Suppressor macrophage treated with lipopolysaccharide for 4 hours (primary cell): ENCODE measurements around the gene NDUFA8.
"Not testable (repeated sequence)": the region's sequence is repeated elsewhere in the genome, so short reads cannot be mapped to it uniquely, and the experiment has no call there.

Experiments
- DNase-seq: peaks from one replicate; pipeline ENCODE4 v3.0.0-alpha.2; 2020

NDUFA8 gene

DNA sequence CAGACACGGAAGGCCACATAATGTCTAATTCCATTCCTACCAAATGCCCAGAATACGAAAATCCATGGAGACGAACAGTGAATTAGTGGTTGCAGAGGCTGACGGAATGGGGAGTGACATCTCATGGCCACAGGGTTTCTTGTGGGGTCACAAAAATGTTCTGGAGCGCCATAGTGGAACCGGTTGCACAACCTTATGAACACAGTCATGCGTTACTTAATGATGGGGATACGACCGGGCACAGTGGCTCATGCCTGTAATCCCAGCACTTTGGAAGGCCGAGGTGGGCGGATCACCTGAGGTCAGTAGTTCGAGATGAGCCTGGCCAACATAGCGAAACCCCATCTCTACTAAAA lies 40.4 kb downstream of the NDUFA8 start:
- DNase-seq = no peak

DNA sequence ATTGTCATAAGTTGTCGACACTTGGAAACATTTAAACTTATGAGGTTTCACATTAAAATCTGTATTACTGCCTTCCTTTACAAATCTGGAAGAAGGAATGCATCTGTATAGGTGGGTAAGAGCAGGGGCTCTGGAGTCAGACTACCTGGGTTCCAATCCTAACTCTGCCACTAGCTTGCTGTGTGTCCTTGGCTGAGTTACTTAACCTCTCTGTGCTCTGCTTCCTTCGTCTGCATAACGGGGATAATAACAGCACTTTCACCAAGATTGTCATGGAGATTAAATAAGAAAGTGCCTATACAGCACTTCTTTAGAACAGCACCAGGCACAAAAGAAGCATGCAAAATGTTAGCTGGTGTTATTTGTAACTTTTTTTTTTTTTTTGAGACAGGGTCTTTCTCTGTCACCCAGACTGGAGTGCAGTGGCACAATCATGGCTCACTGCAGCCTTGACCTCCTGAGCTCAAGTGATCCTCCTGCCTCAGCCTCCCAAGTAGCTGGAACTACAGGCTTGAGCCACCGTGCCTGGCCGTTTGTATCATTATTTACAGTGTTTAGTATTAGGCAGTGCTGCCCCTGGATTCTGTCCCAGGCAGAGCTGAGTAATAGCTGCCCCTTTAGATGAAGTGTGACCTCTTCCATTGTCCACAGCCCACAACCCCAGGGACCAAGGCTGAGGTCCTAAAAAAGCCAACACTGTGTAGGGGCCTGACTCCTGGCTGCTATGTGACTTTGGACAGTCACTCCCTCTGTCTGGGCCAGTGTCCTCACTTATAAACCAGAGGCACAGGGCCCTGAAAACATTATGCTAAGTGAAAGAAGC lies 41.0 kb downstream of the NDUFA8 start:
- no peak for DNase-seq

DNA sequence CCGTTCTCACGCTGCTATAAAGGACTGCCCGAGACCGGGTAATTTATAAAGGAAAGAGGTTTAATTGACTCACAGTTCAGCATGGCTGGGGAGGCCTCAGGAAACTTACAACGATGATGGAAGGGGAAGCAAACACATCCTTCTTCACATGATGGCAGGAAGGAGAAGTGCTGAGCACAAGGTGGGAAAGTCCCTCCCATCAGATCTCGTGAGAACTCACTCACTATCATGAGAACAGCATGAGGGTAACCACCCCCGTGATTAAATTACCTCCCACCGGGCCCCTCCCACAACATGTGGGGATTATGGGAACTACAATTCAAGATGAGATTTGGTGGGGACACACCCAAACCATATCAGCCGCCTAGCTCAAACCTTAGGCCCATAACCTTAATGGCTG lies 42.3 kb downstream of the NDUFA8 start:
- not testable (repeated sequence) for DNase-seq

DNA sequence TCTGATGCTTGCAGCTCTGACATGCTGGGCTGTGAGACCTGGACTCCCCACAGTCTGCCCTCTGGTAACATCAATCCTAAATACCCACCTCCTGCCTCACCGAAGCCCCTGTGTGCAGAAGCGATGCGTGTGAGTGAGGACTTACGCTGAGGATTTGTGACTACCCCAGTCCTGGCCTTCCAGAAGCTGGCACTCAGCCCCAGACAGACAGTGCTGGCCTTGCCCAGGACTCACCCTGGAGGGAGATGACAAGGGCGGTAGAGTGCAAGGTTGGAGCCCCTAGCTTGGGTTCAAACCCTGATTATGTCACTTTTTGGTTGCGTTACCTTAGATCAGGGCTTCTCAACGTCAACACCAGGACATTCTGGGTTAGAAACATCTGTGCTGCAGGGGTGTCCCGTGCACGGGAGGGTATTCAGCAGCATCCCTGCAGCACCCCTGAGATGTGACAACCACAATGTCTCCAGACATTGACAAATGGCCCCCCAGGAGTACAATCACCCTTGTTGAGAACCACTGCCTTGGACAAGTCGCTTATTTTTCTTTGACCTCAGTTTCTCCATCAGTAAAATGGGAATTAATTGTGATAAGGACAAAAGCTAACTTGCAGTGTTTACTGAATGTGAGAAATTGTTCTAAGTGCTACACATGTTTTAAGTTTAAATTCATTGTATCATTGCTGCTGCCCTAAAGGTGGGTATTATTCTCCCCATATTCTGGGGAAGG lies 43.0 kb downstream of the NDUFA8 start:
- no peak for DNase-seq

DNA sequence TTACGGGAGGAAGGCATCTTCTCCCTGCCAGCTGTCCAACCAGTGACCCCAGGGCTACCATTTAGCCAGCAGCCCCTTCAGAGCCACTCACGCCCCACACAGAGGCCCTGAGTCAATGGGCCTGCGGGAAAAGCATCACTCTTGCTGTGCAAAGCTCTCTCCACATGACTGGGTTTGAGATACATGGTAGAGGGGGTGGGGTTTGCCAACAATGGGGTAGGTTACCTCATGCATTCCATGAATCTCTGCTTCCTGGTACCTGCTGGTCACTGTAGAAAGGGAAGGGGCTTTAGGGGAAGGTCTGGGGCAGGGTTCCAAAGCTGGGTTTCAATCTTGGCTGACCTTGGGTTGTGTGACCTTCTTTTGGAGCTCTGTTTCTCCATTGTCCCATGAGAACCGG lies 43.5 kb downstream of the NDUFA8 start:
- no peak for DNase-seq

DNA sequence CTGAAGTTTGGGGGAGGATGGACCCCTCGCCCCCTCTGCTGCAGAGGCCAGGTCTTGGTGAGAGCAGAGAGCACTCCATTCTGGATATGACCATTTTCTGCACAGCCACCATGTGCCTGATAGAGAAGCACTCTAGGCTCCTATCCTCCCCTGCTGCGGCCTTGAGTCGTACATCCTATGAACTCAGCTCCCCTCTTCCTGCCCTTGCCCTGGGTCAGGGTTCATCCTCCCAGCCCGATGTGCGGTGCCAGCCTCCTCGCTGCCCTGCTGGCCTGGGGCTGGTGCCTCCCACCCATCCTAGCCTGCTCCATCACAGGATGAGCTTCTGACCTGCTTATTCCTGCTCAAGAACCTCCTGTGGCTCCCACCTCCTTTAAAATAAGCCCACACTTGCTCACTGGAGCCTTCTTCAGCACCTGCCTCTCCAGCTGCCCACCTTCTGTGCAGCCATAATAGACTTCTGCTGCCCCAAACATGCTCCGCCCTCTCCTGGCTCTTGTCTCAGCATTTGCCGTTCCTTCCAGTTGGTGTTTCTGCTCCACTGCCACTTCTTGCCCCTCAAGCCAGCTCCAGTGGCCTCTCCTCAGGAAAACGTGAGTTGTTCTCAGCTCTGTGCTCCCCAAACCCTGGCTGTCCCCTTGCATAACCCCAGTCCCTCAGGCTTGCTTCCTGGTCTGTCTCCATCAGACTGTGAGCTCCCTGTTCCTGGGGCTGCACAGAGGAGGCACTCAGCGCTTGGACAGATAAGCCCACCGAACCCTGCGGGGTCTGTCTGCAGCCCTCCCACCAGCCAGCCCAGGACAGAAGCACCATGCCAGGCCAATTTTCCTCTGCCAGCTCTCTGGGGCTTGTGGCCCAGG lies 44.2 kb downstream of the NDUFA8 start:
- no peak for DNase-seq

DNA sequence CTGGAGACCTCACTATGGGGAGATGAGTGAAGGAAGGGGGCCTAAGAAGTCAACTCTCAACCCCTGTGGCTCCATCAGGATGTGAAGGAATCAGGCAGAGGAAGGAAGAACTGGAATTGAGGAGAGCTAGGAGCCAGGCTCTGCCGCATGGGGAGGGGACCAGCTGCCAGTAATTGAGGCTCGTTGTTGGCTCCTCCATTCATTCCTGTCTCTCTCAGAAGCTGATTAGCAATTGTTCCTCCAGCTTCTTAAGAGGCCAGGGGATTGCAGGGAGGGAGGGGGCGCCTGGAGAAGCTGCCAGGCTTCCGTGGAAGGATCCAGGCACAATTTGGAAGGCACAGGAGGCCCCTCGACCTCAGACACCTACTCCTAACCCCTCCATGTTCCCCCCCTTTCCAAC lies 46.0 kb downstream of the NDUFA8 start:
- no peak for DNase-seq

DNA sequence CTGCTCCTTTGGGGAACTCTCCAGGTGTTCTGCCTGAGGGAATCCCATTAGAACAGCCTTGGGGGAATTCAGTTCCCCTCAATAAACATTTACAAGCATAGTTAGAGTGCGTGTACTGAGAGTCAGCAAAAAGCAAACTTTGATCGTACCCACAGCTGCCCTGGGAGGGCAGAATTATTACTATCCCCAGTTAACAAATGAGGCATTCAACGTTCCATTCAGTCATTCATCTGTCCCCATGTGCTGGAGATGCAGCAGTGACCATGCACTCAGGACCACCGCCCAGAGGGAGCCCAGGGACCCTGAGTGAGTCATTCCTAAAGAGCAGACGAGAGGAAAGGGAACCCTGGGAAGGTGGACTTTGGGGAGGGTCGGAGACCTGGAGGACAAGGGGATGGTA lies 47.3 kb downstream of the NDUFA8 start:
- DNase-seq = no peak

DNA sequence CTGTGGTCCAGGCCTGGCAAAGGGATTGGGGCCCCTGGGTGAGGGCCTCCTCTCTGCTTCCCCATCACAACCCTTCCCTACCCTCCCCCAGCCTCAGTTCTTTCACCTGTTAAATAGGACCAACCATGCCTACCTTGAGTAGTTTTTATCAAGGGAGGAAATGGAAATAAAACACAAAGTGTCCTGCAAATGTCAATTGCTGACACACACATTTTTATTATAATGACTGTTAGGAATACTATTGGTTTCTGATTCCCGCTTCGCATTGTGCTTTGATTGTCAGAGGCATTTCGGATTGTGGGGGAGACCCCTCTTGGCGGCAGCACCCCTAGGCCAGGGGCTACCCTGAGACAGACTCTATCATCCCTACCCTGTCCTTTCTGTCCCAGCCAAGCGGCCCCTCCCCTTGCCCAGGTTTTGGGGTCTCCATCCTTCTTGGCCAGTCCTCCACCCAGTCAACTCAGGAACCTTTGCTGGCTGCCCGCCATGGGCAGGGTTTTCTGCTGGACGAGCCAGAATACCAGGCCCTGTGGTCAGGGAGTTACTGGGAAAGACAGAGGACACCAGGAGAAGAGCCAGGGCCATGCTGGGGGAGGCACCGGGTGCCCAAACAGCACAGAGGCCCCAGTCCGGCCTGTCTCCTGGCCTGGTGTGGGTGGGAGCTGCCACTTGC lies 48.0 kb downstream of the NDUFA8 start:
- DNase-seq = no peak

DNA sequence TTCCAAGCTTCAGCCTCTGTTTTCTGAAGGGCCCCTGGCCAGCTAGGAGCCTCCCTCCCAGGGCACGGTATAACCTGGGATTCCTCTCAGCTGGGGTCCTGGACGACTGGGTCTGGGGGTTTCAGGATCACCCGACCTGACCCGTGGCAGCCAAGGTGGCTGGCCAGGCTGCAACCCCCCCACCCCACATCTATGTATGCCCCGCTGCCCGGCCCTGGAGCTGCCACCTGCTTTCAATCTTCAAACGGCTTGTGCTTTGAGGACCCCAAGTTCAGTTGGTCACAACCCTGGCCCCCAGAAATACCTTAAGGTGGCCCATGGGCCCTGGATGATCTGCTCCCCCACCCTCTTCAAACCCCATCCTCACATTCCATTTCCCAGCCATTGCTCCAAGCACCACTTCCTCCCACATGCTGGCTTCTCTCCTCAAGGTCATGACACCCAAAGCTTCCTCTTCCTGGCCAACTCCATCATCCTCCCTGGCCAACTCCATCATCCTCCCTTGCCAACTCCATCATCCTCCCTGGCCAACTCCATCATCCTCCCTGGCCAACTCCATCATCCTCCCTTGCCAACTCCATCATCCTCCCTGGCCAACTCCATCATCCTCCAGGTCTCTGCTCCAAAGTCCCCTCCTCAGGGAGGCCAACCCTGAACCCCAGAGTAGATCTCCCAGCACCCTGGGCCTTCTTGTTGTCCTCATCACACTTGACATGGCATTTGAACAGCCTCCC lies 49.3 kb downstream of the NDUFA8 start:
- no peak for DNase-seq

DNA sequence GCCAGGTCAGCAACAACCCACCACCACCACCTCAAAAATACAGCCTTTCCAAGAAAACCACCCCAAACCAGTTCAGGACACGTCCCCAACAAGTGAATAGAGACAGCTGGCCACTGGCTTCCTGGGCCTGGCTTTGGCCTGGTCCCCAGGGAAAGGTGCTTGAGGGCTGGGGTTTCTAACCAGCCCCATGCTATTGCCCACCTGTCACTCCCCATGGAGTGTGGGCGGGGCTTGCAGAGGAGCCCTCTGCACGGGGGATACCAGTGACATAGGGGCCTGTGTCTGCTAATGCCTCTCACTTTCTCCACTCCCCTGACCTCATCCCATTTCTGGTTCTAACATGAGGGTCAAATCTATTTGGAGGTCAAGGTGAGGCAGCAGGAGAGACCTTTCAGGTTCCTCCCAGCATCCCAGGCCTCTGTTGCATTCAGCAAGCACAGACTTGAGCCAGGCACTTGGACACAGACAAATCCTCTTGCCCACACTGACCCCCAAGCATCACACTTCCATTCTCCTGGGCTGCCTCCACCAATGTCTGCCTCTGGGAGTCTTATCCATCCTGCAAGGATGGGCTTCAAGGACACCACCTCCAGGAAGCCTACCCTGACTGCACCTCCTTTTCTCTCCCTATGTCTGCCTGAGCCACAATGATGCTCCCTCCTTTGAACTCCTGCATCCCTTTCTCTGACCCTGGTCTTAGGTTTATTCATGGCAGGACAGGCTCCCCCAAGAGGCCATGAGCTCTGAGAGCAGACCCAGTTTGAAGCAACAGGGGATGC lies 50.4 kb downstream of the NDUFA8 start:
- DNase-seq = no peak

DNA sequence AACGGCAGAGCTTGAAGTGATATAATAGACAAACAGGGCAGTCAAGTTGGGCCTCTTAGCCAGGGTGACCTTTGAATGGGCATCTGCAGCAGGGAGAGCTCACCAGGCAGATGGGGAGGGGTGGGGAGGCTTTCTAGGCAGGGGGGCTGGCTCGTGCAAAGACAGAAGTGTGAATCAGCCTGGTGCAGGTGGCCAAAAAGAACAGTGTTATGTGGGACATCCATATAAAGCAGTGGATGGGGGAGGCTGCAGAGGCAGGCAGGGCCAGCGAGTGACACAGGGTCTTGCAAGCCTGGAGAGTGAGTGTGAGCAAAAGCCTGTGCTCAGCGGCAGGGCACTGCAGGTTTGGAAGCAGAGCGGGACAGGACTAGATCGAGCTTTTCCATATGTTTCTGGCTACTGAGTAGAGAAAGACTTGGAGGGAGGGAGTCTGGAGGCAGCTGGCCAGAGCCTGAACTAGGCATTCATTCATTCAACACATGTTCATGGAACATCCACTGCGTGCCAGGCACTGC lies 52.2 kb downstream of the NDUFA8 start:
- DNase-seq = no peak

DNA sequence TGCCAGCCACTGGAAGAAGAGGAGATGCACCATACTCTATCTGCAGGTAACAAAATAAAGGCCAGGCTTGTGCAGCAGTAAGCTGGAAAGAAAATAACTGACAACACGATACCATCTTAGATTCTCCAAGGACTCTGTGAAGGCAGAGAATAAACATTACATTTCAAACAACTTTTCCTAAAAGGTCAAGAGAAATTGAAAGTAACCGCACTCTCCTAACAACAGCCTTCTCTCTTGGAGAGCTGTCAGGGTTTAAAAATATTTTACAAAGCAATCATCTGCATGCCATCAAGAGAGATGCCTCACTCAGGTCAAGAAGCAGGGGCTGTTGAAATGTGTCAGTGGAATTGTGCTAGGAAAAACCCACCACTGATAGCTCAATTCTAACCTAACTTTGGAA lies 53.0 kb downstream of the NDUFA8 start:
- no peak for DNase-seq

DNA sequence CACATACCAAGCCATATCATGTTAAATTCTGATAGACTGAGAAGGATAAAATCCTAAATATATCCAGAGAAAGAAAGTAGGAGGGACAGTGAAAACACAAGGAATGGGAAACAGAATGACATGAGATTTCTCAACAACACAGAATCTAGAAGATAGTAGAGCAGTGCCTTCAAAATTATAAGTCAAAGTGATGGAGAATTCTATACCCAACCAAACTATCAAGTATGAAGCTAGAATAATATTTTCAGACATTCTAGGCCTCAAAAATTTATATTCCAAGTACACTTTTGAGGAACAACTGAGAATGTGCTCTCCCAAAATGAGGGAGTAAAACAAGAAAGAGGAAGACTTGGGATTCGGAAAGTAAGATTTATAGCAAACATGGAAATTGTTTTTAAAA lies 55.6 kb downstream of the NDUFA8 start:
- no peak for DNase-seq

DNA sequence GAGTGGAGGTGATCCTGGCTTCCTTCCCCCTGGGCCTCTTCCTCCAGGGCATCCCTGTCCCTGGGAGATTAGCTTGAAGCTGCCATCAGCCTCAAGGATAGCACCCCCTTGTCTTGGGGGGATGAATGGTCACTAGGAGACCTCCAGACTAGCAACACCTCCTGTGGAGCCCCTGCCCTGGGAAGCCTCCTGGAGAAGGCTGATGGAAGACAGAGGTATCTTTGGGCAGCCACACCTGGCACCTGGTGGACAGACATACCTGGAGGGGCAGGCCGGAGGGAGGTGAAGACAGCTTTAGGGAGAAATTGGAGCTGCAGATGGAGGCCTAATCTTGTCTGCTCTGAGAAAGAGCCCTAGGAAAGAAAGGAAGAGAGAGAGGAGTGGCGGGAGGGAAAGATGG lies 57.4 kb downstream of the NDUFA8 start:
- no peak for DNase-seq

DNA sequence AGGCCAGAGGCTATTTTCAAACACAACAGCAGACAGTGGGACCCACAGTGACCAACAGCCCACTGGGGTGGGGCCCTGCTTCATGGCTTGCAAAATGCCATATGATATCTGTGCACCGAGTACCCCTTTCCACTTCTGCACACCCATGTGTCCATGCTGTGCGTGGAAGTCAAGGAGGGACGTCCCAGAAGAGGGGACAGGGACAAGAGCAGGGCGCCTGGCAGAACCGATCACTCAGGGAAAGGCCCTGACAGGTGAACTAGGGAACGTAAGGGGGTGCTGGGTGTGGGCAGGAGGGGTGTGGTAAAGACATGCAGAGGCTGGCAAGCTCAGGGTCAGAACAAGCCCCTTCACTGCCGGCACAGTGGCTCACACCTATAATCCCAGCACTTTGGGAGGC lies 58.8 kb downstream of the NDUFA8 start:
- DNase-seq = no peak

DNA sequence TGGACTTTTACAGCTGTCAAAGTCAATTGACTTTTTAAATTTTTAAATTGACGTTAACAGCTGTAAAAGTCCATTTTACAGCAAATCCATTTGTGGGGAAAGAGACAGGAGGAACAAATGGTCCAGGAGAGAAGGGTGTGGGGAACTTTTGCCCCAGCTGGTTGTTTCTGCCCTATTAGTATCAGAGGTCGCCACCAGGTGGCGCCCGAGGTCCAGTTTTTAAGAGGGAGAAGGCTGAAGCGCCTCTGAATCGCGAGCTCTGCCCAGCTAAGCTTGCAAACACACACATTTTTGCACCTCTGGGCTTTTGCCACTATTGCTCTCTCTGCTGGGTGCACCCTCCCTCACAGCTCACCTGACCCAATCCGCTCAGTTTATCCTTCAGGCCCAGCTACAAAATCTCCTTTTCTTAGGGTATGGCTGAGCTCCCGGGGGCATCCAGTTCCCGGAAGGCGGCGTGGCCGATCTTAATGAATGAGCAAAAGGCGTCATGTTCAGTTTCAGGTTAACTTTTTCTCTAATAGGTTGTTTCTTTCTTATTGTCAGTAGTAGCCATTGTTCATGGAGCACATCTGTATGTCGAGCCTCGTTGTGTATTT lies 60.2 kb downstream of the NDUFA8 start:
- DNase-seq = peak; percentile 90

DNA sequence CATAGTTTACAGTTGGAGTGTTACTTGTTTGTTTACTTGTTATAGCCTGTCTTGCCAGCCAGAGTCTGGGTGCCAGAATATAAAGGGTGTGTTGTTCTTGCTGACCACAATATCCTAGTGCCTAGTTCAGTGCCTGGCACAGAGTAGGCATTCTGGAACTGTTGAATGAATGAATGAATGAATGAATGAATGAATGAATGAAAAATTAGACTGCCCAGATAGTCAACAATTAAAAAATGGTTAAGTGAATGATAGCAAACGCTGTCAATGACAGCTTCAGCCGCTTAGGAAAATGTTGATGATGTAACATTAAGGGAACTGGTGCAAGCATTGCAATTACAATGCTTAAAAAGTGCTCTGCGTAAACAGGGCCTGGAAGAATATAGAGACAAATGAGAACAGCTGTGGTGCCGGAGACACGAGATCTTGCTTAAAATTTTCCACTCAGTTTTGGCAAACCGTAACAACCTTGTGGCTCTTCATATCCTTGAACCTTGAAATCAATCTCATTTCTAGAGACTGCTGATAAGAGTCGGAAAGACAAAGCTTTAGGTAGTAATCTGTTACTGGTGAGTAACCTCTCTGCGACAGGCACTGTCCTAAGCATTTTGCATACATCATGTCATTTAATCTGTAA lies 61.8 kb downstream of the NDUFA8 start:
- DNase-seq = no peak

DNA sequence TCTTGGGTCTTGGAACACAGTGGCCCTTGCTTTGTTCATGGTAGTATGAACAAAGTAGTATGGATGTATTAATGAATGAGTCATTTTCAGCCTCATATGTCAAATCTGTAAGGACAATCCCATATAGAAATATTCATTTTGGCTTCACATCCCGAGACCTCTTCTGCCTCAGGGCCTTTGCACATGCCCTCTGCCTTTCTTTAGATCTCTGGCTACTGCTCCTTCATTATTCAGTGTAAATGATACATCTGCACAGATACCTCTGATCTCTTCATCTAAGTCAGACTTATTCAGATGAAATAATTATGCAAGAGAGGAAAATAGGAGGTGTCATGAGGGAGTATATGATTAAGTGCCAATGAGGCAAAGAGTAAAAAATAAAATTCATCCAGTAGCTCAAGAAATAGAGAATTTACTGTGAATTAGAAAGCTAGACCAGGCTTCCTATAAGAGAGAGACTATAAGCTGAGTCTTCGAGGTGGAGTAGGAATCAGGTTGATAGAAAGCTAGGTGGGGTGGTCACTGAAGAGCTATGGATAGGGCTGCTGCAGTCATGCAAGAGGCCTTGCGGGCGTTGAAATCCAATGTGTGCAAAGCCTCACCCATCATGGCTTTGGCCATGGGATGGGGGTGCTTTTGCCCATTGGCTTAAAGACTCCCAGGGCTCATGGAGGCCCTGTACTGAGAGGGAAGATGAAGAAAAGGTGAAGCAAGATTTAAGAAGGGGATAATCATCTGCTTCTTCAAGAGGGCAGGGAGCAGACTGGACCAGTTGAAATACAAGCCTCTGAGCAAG lies 62.8 kb downstream of the NDUFA8 start:
- no peak for DNase-seq
